Measurements from ENCODE around the gene SAA1. TPM values are rescaled to one million over a fixed set of nuclear protein-coding genes. Genes with fewer than 3 reads are reported as not detected.

Gene SAA1
- total RNA-seq, 2 experiments from 2014 or later: not detected

DNA sequence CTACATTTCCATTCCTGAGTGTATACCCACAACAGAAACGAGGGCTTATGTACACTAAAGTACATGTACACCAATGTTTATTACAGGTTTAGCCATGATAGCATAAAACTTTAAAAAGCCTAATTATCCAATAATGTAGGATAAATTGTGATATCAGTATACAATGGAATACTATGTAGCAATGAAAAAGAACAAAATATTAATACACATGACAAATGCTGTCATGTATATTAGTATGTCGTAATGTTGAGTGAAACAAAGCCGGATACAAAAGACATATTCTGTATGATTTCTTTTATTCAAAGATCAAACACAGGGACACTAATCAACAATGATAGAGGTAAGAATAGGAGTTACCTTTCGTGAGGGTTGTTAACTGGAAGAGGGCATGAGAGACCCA, 32.2 kb upstream of the SAA1 start:
- ChIA-PET CTCF (ENCODE audit: unreplicated experiment) (no interaction called here), POLR2A (interaction anchor here (1.0 to 1.7 kb wide), 2 partner anchors 26 to 160 kb away, joined by 3 read pairs; partner anchors contain the start of gene LDHA)
- no peaks in the 10 kb centered on the region for H4K20me1 ChIP-seq (ENCODE audit: insufficient read depth, low read length)
- intact Hi-C loops (cut with micrococcal nuclease; ENCODE audit: unreplicated experiment): no loop called here
- H3K9me2 ChIP-seq (ENCODE audit: insufficient read depth, low read length): no peaks in the 10 kb centered on the region
- TF ChIP-seq EZH2phosphoT487 (IDR thresholded peaks at IDR 0.05; ENCODE audit: borderline replicate concordance, low read depth, low read length): no peak
- TF ChIP-seq, protein P1, sequence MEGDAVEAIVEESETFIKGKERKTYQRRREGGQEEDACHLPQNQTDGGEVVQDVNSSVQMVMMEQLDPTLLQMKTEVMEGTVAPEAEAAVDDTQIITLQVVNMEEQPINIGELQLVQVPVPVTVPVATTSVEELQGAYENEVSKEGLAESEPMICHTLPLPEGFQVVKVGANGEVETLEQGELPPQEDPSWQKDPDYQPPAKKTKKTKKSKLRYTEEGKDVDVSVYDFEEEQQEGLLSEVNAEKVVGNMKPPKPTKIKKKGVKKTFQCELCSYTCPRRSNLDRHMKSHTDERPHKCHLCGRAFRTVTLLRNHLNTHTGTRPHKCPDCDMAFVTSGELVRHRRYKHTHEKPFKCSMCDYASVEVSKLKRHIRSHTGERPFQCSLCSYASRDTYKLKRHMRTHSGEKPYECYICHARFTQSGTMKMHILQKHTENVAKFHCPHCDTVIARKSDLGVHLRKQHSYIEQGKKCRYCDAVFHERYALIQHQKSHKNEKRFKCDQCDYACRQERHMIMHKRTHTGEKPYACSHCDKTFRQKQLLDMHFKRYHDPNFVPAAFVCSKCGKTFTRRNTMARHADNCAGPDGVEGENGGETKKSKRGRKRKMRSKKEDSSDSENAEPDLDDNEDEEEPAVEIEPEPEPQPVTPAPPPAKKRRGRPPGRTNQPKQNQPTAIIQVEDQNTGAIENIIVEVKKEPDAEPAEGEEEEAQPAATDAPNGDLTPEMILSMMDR (conservative IDR thresholded peaks at IDR 0.05; ENCODE audit: low read length): no peak
- no peak for DNase-seq (ENCODE audit: low spot score)
- no peaks in the 10 kb centered on the region for H3K79me2 ChIP-seq (ENCODE audit: insufficient read depth, low read depth, low read length)
- no peaks in the 10 kb centered on the region for H3K9me3 ChIP-seq (ENCODE audit: low read length)
- H3K4me3 ChIP-seq (ENCODE audit: low read depth, low read length, poor library complexity, severe bottlenecking): no peak overlapping the region
- peaks cover 42% of the 10 kb centered on the region for H3K4me1 ChIP-seq (ENCODE audit: insufficient read depth, low read length, poor library complexity, severe bottlenecking)
- no peak overlapping the region for H2AFZ ChIP-seq (ENCODE audit: low read length)
- no TSS peak for BruUV-seq (replicated peaks)
- H3K36me3 ChIP-seq (ENCODE audit: insufficient read depth, low read length): no peaks in the 10 kb centered on the region
- H3K4me2 ChIP-seq (ENCODE audit: low read length): no peak overlapping the region
- no peak overlapping the region for H3K27ac ChIP-seq (ENCODE audit: low read depth, low read length, poor library complexity, severe bottlenecking)

DNA sequence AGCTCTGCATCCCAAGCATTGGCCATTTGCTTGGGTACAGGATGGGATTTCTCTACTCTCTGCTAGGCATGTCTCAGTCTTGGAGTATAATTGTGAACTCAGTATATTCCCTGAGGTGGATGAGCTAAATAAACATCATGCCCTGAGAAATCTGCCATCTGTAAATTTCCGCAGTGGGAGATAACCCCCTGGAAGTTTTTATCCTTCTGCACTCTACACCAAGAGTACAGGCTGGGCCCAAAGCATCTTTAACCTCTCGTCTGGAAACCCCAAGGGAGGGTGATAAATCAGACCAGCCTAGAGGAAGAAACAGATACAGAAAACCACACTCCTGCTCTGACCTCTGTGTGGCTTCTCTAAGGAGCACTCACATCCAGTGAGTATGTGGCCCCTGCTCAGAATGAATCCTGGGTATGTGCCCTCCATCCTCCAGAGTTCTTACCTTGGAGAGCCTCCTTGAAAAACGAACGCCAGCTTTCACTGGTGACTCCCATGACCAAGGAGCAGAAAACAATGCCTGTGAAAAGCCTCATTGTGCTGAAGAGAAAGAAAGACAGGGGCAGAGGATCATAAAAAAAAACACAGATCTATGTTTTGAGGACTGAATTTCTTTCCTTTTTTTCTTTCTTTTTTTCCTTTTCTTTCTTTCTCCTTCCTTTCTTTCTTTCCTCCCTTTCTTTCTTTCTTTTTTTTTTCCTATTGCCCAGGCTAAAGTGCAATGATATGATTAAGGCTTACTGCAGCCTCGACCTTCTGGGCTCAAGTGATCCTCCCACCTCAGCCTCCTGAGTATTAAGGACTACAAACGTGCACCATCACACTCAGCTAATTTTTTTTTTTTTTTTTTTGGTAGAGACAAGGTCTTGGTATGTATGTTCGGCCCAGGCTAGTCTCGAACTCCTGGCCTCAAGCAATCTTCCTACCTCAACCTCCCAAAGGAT, 30.4 kb upstream of the SAA1 start:
- Histone ChIP-seq H3K36me3 (ENCODE audit: insufficient read depth, low read length) (no peaks in the 10 kb centered on the region), H2AFZ (ENCODE audit: low read length) (peak overlapping the region; percentile 56), H3K4me1 (ENCODE audit: insufficient read depth, low read length, poor library complexity, severe bottlenecking) (peaks cover 27% of the 10 kb centered on the region), H4K20me1 (ENCODE audit: insufficient read depth, low read length) (no peaks in the 10 kb centered on the region), H3K9me3 (ENCODE audit: low read length) (no peaks in the 10 kb centered on the region; the same call in 1 of the 2 replicates), H3K4me2 (ENCODE audit: low read length) (peak overlapping the region; percentile 6; the same call in 1 of the 2 replicates), H3K27ac (ENCODE audit: low read depth, low read length, poor library complexity, severe bottlenecking) (no peak overlapping the region), H3K4me3 (ENCODE audit: low read depth, low read length, poor library complexity, severe bottlenecking) (no peak overlapping the region), H3K9me2 (ENCODE audit: insufficient read depth, low read length) (no peaks in the 10 kb centered on the region), H3K79me2 (ENCODE audit: insufficient read depth, low read depth, low read length) (no peaks in the 10 kb centered on the region)
- no peak for TF ChIP-seq EZH2phosphoT487 (IDR thresholded peaks at IDR 0.05; ENCODE audit: borderline replicate concordance, low read depth, low read length)
- TF ChIP-seq, protein P1 (conservative IDR thresholded peaks at IDR 0.05; ENCODE audit: low read length): no peak
- CTCF ChIA-PET (ENCODE audit: unreplicated experiment): interaction anchor here (0.7 kb wide), 1 partner anchor 8 kb away, joined by 3 read pairs; no protein-coding TSS in a partner anchor
- intact Hi-C loops (cut with micrococcal nuclease; ENCODE audit: unreplicated experiment): loop anchor here (2.0 kb wide), 1 partner anchor 129 kb away; the partner anchor contains the start of gene SAAL1
- no TSS peak for BruUV-seq (replicated peaks)
- DNase-seq (ENCODE audit: low spot score): no peak
- POLR2A ChIA-PET: interaction anchor here (0.6 to 1.7 kb wide), 7 partner anchors 9 to 160 kb away, joined by 3 to 6 read pairs (median 3); partner anchors contain the start of gene LDHA
